Measurements from ENCODE around the gene NPSR1.

The NPSR1 gene

DNA sequence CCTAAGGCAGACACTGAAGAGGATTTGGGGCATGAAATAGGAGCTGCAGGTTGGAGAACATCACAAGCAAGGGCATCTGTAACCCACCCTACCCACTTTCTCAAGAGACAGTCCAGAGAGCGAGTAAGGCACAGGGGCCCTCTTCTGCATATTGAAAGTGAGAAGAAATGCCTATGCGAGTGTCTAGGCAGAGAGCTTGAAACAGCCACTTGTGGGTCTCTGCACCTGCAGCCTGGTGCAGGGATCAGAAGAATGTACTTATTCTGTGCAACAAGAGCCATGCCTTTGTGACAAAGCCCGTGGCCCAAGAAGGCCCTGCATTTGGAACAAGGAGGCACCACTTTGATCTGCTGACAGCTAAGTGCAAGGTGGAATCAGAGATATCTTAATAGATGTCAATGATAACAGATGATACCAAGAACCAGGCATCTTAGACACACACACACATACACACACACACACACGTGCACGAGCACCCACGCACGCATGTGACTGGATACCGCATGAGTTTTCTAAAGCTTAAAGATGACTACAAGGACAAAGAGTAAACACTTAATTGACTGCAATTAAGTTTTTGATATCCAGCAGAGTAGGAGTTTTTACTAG, 89.3 kb downstream of the NPSR1 start:
- H3K4me3 ChIP-seq (replicated peaks; ENCODE audit: low read depth, low read length) = no peak overlapping the region
- no peaks in the 10 kb centered on the region for H3K36me3 ChIP-seq (ENCODE audit: control insufficient read depth, insufficient read depth, low read length)
- no peaks in the 10 kb centered on the region for H3K27me3 ChIP-seq (replicated peaks; ENCODE audit: control insufficient read depth, insufficient read depth, low read length)
- no peak for TF ChIP-seq CTCF (IDR thresholded peaks at IDR 0.05; ENCODE audit: insufficient read depth, low read length, poor library complexity, severe bottlenecking)
- no peak for DNase-seq (ENCODE audit: extremely low read depth, insufficient read length)

GRCh38 chr7:34747867-34748727, 90.1 kb downstream of the NPSR1 start:
- DNase-seq (ENCODE audit: extremely low read depth, insufficient read length) = no peak
- Histone ChIP-seq H3K27me3 (replicated peaks; ENCODE audit: control insufficient read depth, insufficient read depth, low read length) (no peaks in the 10 kb centered on the region), H3K36me3 (ENCODE audit: control insufficient read depth, insufficient read depth, low read length) (no peaks in the 10 kb centered on the region), H3K4me3 (replicated peaks; ENCODE audit: low read depth, low read length) (no peak overlapping the region)
- TF ChIP-seq CTCF (IDR thresholded peaks at IDR 0.05; ENCODE audit: insufficient read depth, low read length, poor library complexity, severe bottlenecking) = no peak

DNA sequence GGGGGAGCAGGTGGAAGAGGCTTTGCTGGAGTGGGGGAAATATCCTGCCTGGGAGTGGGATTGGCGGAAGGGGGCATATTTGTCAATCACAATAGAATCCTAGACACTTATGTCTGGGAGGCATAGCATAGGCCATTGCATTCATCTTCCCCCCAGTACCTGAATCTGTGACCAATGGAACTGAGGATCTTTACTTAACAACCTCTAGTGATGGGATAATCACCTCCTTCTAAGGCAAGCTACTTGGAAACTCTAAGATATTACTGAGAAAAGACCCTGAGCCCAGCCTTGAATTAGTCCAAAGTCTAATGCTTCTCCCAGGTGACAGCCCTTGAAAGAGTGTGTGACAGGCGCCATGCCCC, 90.7 kb downstream of the NPSR1 start:
- no peak for DNase-seq (ENCODE audit: extremely low read depth, insufficient read length)
- Histone ChIP-seq H3K27me3 (replicated peaks; ENCODE audit: control insufficient read depth, insufficient read depth, low read length) (no peaks in the 10 kb centered on the region), H3K36me3 (ENCODE audit: control insufficient read depth, insufficient read depth, low read length) (no peaks in the 10 kb centered on the region), H3K4me3 (replicated peaks; ENCODE audit: low read depth, low read length) (no peak overlapping the region)
- no peak for TF ChIP-seq CTCF (IDR thresholded peaks at IDR 0.05; ENCODE audit: insufficient read depth, low read length, poor library complexity, severe bottlenecking)

DNA sequence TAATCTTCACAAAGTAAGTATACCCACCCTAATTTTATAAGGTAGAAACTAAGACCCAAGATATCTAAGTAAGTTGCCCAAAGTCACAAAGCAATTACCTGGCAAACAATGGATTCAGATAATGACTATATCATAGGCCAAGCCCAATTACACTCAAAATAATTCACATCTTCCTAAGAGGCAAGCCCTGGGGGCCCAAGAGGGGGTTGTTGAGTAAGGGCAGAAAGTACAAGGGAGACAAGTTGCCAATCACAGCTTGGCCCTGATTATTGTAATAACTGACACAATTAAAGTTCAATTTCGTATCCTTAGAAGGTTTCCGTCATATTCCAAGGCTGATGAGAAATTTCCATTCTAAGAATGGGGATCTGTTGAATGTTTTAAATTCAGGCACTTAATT, 91.4 kb downstream of the NPSR1 start:
- no peak overlapping the region for H3K4me3 ChIP-seq (replicated peaks; ENCODE audit: low read depth, low read length)
- H3K27me3 ChIP-seq (replicated peaks; ENCODE audit: control insufficient read depth, insufficient read depth, low read length) = no peaks in the 10 kb centered on the region
- DNase-seq (ENCODE audit: extremely low read depth, insufficient read length) = no peak
- H3K36me3 ChIP-seq (ENCODE audit: control insufficient read depth, insufficient read depth, low read length) = no peaks in the 10 kb centered on the region
- TF ChIP-seq CTCF (IDR thresholded peaks at IDR 0.05; ENCODE audit: insufficient read depth, low read length, poor library complexity, severe bottlenecking) = no peak

GRCh38 chr7:34750209-34750608, 92.2 kb downstream of the NPSR1 start:
- no peaks in the 10 kb centered on the region for H3K27me3 ChIP-seq (replicated peaks; ENCODE audit: control insufficient read depth, insufficient read depth, low read length)
- H3K4me3 ChIP-seq (replicated peaks; ENCODE audit: low read depth, low read length) = no peak overlapping the region
- no peaks in the 10 kb centered on the region for H3K36me3 ChIP-seq (ENCODE audit: control insufficient read depth, insufficient read depth, low read length)
- TF ChIP-seq CTCF (IDR thresholded peaks at IDR 0.05; ENCODE audit: insufficient read depth, low read length, poor library complexity, severe bottlenecking) = no peak
- no peak for DNase-seq (ENCODE audit: extremely low read depth, insufficient read length)
